Progenitor cell of endocrine pancreas (in vitro differentiated cells): ENCODE measurements around the gene HOXC4. TPM values are rescaled to one million over a fixed set of nuclear protein-coding genes. Genes with fewer than 3 reads are reported as not detected.

Experiments used
- DNase-seq: peaks from one replicate; pipeline ENCODE4 v3.0.0; 2021; ENCODE audit warnings: low spot score; ENCODE audit not compliant: unreplicated experiment
- H3K27ac Mint-ChIP-seq: 2 replicates; pipeline ENCODE4 v1.8.0; 2021; ENCODE audit warnings: mild to moderate bottlenecking, moderate library complexity, mixed read lengths
- H3K27me3 Mint-ChIP-seq: 2 replicates; pipeline ENCODE4 v1.8.0; 2021; ENCODE audit warnings: mixed read lengths
- H3K36me3 Mint-ChIP-seq: 2 replicates; pipeline ENCODE4 v1.8.0; 2022; ENCODE audit warnings: mixed read lengths; ENCODE audit not compliant: insufficient read depth
- H3K4me1 Mint-ChIP-seq: 2 replicates; pipeline ENCODE4 v1.8.0; 2021; ENCODE audit warnings: low read depth, mixed read lengths
- H3K4me3 Mint-ChIP-seq: 2 replicates; pipeline ENCODE4 v1.8.0; 2021; ENCODE audit warnings: low read depth, mild to moderate bottlenecking, moderate library complexity, mixed read lengths
- H3K9me3 Mint-ChIP-seq: 2 replicates; pipeline ENCODE4 v1.8.0; 2021; ENCODE audit warnings: low read depth, mixed read lengths
- total RNA-seq: library from RNA; stranded (reverse); gene quantifications from 2 replicates; pipeline ENCODE4 v1.2.1, GENCODE V29; 2021
- TF ChIP-seq, protein P1 (sequence below): fragments of 200-600 bp; sonication (generic); IDR thresholded peaks from one replicate; pipeline ENCODE4 v1.5.0; 2021; ENCODE audit warnings: antibody characterized with exemption, mild to moderate bottlenecking; ENCODE audit not compliant: unreplicated experiment

HOXC4 gene
- total RNA-seq, 1 donor from 2014 or later = 19.8 TPM

DNA sequence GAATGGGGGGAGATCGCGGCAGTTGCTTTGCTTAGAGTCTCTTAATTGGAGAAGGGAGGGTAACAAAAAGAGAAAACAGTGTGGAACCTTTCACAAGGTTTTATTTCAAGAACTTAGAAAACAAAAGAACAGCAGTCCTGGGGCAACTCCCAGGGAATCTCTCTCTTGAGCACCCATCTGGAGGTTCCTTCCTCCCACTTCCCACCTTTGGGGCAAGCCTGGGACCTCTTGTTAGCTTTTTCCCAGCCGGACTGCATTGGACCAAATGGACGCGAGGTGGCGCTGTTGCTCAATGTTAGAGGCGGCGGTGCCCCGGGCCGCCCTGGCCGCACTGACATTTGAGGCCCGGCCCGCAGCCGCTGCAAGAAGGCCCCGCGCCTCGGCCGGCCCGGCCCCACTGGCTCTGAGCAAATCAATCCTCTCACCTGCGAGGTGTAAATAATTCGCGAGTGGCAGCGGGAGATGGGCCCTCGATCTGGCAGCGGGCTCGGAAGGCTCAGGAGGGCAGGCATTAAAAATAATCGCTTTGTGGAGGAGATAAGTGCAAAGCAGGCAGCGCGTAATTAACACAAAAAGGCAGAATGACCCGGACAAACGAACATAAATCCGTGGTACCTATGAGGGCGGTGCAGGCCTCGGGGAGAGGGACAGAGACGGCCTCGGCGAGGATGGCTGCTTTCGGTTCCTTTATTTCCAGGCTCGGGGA is 47.6 kb upstream of the HOXC4 start:
- Mint-ChIP-seq H3K9me3 (no peaks in the 10 kb centered on the region), H3K27me3 (peaks cover 98% of the 10 kb centered on the region), H3K4me3 (no peak overlapping the region), H3K27ac (peak overlapping the region; percentile 12), H3K36me3 (no peaks in the 10 kb centered on the region), H3K4me1 (peaks cover 6% of the 10 kb centered on the region)
- TF ChIP-seq, protein P1, sequence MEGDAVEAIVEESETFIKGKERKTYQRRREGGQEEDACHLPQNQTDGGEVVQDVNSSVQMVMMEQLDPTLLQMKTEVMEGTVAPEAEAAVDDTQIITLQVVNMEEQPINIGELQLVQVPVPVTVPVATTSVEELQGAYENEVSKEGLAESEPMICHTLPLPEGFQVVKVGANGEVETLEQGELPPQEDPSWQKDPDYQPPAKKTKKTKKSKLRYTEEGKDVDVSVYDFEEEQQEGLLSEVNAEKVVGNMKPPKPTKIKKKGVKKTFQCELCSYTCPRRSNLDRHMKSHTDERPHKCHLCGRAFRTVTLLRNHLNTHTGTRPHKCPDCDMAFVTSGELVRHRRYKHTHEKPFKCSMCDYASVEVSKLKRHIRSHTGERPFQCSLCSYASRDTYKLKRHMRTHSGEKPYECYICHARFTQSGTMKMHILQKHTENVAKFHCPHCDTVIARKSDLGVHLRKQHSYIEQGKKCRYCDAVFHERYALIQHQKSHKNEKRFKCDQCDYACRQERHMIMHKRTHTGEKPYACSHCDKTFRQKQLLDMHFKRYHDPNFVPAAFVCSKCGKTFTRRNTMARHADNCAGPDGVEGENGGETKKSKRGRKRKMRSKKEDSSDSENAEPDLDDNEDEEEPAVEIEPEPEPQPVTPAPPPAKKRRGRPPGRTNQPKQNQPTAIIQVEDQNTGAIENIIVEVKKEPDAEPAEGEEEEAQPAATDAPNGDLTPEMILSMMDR = peak; percentile 97
- peak; percentile 93 for DNase-seq

DNA sequence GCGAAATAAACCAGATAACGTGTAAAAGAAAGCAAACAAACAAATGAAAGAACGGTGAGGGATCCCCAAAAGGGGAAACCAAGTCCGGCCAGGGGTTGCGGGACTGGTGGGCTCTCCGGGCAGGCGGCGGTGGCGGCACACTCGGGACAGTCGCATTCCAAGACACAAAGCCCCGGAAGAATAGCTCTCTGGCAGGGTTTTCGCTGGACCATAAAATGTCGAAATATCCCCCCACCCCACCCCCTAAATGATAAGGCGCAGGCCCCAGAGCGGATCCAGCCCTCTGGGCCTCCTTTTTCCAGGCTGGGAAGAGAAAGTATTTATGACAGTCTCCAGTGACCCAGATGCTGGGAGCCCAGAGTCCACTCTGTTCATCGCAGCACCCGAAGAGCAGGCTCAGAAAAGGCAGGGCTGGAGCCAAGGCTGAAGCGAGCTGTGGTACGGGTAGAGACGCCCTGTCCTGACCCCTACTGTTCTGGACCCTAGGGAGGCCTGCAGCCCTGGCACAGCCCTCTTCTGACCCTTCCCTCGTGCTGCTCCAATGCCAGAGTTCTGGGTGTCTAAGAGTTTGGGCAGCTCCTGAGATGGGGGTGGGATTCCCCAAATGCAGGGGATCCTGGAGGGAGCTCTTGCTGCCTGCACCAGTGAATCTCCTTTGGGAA is 46.9 kb upstream of the HOXC4 start:
- Mint-ChIP-seq H3K9me3 (no peaks in the 10 kb centered on the region), H3K4me3 (no peak overlapping the region), H3K27ac (peak overlapping the region; percentile 12), H3K4me1 (peaks cover 6% of the 10 kb centered on the region), H3K27me3 (peaks cover 98% of the 10 kb centered on the region), H3K36me3 (no peaks in the 10 kb centered on the region)
- DNase-seq = no peak
- TF ChIP-seq, protein P1 = no peak

DNA sequence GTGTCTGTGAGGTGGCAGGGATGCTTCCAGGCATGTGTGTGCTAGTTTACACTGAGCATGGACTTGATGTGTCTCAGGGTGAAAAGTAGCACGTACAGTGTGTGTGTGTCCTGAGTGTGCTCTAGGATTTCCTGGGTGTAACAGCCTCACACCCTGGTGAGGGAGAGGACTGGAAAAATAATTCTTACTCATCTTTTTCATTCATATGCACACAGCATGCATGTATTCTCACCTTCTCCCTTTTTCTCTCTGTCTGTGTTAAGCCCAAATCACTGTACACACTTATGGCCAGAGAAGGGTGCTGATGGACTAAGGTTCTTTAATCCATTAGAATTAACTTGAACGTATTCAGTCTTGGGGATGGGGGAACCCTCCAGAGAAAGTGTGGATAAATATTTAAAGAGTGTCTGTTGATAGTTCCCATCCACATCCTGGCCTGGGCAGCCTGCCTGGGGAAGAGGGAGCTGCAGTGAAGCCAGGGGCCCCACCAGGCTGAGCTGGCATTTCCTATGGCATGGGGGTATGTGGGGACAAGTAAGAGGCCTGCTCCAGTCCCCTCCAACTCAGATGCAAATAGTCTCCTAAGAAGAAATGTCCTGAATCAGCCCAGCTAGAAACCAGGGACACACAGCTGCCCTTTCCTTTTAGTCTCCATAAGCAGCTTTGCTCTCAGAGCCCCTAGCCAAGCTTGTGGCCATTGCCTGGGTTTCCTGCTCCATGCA is 45.9 kb upstream of the HOXC4 start:
- Mint-ChIP-seq H3K4me3 (no peak overlapping the region), H3K36me3 (no peaks in the 10 kb centered on the region), H3K27ac (no peak overlapping the region), H3K9me3 (no peaks in the 10 kb centered on the region), H3K4me1 (peaks cover 6% of the 10 kb centered on the region), H3K27me3 (peaks cover 98% of the 10 kb centered on the region)
- TF ChIP-seq, protein P1 = no peak
- DNase-seq = no peak

DNA sequence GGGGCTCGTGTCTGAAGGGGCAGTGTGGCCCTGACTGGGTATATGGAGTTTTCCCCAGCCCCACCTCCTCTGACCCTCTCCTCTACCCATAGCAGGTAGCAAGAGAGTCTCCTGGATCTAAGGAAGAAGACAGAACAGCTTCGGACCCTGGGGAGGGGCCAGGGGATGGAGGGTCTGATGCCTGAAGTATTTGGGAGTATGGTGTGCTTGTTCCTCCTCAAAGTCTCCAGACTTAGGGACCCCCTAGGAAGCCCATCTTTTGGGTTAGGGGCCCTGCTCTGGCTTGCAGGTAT is 45.4 kb upstream of the HOXC4 start:
- no peak for DNase-seq
- H3K27me3 Mint-ChIP-seq = peaks cover 98% of the 10 kb centered on the region
- H3K4me3 Mint-ChIP-seq = no peak overlapping the region
- H3K4me1 Mint-ChIP-seq = peaks cover 6% of the 10 kb centered on the region
- H3K36me3 Mint-ChIP-seq = no peaks in the 10 kb centered on the region
- no peak overlapping the region for H3K27ac Mint-ChIP-seq
- TF ChIP-seq, protein P1 = no peak
- H3K9me3 Mint-ChIP-seq = no peaks in the 10 kb centered on the region

DNA sequence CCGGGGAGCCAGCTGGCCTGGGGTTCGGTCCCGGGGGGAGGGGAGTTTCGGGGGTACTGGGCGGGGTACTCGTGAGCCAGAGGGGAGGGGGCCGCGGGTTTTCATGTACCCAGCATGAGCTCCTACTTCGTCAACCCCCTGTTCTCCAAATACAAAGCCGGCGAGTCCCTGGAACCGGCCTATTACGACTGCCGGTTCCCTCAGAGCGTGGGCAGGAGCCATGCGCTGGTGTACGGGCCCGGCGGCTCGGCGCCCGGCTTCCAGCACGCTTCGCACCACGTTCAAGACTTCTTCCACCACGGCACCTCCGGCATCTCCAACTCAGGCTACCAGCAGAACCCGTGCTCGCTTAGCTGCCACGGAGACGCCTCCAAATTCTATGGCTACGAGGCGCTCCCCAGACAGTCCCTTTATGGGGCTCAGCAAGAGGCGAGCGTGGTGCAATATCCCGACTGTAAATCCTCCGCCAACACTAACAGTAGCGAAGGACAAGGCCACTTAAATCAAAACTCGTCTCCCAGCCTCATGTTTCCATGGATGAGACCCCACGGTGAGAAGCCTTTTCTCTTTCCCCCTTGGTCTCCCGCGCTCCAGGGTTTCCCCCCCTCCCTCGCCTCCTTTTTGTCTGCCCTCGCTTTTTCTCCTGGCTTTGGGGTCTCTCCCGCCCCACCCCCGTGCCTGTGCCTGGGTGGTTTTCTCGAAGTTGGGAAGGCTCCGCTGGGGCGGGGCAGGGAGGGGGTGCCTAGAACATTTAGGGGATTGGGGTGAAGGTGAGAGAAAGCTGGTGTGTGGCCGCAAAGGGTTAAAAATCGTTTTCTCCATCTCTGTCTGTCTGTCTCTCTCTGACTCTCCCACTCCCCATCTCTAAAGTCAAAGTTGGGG is 44.2 kb upstream of the HOXC4 start:
- Mint-ChIP-seq H3K4me1 (peaks cover 6% of the 10 kb centered on the region), H3K4me3 (peak overlapping the region; percentile 21), H3K9me3 (no peaks in the 10 kb centered on the region), H3K27me3 (peaks cover 98% of the 10 kb centered on the region), H3K27ac (no peak overlapping the region), H3K36me3 (no peaks in the 10 kb centered on the region)
- DNase-seq = no peak
- TF ChIP-seq, protein P1 = no peak
